SKM-1 (cell line): ENCODE data around the gene AMH.

ENCODE experiments used
- DNase-seq: peaks from one replicate; lab custom pipeline; 2025; ENCODE audit not compliant: unreplicated experiment; lab: John Stamatoyannopoulos, UW

The AMH gene

DNA sequence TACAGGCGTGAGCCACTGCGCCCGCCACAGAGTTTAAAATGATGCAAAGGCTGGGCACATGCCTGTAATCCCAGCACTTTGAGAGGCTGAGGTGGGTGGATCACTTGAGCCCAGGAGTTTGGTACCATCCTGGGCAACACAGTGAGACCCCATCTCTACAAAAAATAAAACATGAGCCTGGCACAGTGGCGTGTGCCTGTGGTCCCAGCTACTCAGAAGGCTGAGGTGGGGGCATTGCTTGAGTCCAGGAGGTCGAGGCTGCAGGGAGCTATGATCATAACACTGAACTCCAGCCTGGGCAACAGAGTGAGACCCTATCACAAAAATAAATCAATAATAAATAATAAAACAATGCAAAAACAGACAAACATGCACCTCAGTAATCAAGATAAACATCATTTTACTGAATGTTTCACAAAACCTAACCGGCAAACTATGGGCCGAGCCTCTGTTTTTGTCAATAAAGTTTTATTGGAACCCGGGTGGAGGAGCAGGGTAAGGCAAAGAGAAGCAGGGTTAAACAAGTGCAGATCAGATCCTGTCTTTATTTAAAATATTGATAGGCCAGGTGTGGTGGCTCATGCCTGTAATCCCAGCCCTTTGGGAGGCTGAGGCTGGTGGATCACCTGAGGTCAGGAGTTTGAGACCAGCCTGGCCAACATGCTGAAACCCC is 34.8 kb downstream of the AMH start:
- DNase-seq = no peak

DNA sequence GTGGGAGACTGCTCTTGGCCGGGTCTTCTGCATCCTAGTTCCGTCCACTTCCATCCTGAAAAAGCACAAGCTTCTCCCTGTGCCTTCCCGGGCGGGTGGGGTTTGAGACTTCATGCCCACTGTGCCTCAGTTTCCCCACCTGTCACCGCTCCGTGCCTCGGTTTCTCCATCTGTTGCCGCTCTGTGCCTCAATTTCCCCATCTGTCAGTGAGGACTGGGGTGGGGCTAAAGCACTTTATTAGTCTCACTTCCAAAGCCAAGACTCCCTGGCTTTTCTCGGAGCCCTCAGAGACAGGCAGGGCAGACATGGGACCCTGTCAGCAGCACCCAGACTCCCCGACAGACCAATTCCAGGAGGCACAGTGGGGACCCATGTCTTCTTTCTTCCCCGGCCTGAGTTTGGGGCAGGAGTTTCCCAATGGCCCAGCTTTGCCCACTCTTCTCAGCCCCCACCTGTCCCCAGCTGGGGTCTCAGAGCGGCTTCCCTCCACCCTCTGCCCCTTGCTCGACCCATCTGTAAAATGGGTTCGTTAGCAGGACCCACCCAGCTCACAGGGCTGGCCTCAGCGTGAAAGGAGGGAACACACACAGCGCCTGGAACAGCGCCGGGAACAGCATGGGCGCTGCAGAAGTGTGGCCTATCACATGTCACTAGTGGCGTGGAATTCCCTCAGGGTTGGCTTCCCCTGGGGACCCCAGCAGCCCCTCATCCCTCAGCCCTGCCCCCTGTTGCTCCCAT is 37.4 kb downstream of the AMH start:
- no peak for DNase-seq

DNA sequence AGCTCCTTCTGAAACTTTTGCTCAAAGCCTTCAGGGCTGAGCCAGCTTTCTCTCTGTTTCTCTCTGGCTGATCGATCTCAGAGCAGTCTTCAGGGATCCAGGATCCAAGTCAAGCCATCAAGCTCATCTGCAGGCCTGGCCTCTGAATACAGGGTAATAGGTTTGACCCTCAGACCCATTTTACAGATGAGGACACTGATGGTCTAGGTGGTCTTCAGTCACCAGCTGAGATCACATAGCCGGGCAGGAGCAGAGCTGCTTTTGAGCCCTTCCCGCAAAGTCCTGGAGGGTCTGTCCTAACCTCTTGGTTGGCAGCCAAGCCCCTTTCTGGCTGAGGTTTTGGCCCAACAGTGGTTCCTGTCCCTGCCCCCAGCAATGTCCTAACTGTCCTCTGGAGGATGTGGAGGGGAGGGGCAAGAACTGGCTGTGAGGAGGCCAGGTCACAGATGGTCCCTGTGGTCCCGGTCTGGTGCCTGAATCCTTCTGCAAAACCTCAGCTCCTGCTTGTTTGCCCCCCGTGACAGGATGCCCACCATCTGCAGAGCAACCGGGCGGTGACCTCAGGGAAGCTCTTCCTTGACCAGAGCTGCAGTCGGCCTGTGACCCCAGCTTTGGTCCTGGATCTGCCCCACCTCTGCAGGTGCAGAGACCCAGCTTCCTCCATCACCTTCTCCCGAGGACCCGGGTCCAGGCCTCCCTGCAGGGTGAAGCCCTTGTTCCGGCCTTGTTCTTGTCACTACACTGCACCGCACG is 38.6 kb downstream of the AMH start:
- DNase-seq = no peak

DNA sequence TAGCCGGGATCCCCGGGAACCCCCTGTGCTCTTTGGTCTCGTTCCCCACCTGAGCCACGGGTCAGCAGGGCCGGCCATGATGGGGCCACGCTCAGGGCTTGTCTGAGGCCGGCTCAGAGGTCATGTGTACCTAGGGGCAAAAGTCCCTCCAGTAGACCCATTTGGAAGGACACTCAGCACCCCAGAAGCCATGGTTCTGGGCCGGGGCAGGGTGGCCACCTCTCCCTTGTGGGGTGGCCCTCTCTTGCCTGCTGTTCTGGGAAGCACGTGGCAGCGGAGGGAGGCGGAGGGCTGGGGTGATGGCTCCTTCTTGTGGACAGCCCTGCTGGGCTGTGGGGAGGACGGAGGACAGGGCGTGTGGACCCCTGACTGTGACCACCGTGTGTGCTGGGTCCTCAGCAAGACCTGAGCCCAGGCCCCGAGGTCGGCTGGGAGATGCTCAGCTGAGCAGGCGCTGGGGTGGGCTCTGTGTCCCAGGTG is 39.3 kb downstream of the AMH start:
- DNase-seq = peak; percentile 65

DNA sequence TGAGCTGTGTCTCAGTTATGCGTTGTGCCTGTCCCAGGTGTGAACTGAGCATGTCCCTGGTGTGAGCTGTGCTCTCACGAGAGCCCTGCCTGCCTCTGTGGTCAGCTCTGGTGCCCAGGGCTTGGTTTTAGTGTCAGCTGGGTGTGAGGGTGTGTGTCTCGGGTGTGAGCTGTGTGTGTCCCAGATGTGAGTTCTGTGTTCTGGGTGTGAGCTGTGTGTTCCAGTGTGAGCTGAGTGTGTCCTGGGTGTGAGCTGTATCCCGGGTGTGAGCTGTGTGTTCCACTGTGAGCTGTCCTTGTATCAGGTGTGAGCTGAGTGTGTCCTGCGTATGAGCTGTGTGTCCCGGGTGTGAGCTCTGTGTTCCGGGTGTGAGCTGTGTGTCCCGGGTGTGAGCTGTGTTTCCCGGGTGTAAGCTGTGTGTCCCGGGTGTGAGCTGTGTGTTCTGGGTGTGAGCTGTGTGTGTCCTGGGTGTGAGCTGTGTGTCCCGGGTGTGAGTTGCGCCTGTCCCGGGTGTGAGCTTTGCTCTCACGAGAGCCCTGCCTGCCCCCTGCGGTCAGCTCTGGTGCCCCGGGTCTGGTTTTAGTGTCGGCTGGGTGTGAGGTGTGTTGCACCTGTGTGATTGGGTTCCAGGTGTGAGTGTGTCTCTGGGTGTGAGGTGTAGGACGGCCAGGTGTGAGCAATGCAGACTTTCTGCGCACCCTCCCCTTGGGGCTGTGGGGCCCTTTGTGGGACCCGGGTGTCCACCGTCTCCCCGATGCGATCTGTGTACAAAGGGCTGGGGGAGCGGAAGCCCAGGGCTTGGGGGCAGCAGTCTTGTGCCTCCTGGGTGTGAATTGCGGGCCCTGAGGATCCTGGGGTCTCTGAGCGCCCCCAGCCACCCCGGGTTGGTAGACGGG is 39.9 kb downstream of the AMH start:
- no peak for DNase-seq

DNA sequence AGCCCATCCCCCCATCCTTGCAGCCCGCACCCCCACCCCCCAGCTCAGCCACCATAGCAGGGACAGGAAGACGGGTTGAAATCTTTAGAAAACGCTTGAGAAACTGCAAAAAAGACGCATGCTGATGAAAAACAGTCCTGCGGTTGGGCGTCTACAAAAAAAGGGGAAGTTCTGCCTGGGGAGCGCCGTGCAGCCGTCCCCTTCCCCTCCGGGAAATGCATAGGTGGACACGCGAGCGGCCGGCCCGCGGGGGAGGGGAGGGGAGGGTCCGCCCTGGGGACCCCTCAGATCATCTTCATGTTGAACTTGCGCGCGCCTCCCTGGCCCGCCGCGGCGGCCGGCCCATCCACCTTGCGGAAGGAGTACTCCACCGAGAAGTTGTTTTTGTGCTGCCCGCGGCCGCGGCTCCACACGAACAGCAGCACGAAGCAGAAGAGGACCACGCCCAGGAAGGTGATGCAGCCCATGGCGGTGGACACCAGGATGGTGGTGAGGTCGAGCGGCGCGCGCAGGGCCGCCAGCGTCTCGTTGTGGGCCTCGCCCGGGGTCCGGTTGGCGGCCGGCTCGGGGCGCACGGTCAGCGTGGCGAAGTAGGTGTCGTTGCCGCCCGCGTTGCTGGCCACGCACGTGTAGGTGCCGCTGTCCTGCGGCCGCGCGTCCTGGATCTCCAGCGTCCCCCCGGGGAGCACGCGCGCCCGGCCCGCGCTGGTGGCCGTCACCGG is 40.8 kb downstream of the AMH start:
- DNase-seq = peak; percentile 97

DNA sequence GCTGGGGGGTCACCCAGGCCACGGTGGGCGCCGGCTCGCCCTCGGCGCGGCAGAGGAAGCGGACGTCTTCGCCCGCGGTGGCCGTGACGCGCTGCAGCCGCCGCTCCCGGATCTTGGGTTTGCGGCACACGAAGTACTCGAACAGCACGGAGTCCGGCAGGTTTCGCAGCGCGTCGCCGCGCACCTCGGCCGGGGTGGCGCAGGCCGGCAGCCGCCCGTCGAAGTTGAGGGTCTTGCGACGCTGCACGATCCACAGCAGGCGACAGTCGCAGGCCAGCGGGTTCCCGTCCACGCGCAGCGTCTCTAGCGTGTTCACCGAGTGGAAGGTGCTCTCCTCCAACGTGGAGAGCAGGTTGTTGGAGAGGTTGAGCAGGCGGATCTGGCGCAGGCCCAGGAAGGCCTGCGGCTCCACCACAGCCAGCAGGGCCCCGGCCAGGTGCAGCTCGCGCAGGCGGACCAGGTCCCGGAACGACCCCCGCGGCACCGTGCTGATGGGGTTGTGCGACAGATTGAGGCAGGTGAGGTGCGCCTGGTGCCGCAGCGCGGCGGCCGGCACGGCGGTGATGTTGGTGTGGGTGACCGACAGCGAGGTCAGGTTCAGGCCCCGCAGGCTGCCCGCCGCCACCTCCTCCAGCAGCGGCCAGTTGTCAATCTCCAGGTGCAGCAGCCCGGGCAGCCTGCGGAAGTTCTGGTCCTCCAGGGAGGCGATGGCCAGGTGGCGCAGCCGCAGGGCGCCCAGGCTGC is 41.5 kb downstream of the AMH start:
- no peak for DNase-seq

DNA sequence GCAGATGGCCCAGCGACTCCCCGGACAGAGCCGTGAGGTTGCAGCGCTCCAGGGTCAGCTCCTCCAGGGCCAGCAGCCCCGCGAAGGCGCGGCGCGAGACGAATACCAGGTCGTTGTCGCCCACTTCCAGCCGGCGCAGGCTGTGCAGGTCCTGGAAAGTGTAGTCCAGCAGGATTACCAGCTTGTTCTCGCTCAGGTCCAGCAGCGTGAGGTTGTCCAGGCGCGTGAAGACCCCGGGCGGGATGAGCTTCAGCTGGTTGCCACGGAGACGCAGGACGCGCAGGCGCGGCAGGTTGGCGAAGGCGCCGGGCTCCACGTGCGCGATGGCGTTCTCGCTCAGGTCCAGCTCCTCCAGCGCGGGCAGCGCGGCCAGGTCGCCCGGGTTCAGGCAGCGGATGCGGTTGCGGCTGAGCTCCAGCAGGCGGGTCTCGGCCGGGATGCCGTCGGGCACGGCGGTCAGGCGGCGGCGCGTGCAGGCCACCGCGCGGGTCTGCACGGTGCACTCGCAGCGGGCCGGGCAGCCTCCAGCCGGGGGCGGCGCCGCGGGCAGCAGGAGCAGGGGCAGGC is 42.1 kb downstream of the AMH start:
- no peak for DNase-seq

DNA sequence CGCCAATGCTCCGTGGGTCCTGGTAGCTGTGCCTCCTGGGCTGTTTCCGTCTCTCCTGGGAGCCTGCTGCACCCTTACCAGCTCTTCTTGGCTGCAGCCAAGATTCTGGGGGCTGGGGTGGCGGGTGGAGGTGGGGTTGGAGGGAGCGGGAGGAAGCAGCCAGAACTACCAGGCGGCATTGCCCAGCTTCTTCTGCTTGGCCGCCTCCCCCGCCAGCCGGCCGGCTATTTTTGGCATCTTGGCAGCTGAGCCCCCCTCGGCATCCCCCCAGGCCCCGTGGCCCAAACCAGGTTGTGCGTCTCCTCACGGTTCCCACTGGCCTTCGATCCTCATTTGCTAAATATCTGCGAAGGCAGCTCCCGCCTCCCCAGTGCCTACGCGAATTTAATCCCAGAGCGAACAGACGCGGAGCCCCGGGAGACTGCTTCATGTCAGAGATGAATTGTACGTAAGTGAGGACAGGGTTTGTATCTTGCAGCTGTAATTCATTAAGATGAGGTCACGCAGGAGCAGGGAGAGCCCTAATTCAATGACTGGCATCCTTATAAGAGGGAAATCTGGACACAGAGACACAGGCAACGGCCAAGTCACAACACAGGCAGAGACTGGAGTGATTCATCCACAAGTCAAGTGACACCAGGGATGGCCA is 45.7 kb downstream of the AMH start:
- no peak for DNase-seq

DNA sequence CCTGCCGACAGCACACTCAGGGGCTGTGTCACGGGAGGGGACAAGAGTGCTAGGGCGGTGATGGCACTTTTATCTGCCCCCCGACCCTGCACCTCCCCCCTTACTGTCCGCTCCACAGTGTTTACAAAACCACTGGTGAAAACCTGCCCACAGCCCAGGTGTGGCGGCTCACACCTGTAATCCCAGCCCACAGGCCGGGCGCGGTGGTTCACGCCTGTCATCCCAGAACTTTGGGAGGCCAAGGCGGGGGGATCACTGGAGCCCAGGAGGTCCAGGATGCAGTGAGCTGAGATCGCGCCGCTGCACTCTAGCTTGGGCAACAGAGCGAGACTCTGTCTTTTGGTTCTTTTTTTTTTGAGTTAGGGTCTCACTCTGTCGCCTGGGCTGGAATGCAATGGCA is 47.0 kb downstream of the AMH start:
- no peak for DNase-seq

DNA sequence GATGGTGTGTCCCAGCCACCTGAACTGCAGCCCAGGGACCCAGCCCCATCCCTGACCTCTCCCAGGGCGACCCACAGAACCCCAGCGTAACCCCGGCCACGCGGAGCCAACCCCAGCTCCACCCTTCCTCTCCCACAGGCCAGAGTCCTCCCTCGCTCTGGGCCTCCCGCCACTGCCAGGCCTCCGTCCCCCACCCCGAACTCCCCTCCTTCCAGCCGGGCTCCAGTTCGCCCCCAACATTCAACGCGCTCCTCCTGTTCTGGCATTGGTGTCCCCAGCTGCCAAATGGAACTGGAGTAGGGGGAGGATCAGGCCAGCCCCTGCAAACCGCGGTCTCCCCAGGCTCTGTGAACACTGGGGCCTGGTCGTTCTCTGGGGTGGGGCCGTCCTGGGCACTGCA is 51.4 kb downstream of the AMH start:
- DNase-seq = no peak
